CMK (cell line): ENCODE data around the gene GMPR2.
"Not testable (repeated sequence)": the region's sequence is repeated elsewhere in the genome, so short reads cannot be mapped to it uniquely, and the experiment has no call there.

Experiments used
- DNase-seq: peaks from one replicate; pipeline ENCODE4 v3.0.0-alpha.2; 2010; ENCODE audit warnings: low read depth

Gene GMPR2

GRCh38 chr14:24231263-24232120, 1.2 kb upstream of the GMPR2 start:
- DNase-seq = no peak

GRCh38 chr14:24232121-24232644, 546 bp upstream of the GMPR2 start, which contains the start of gene NEDD8:
Gene NEDD8, minus strand, starts transcription at chr14:24232367. Its CDS starts 100 bp downstream, at chr14:24232267.
- DNase-seq = peak; percentile 61

- no peak for DNase-seq
Observed at GRCh38 chr14:24233538-24233866, 773 bp downstream of the GMPR2 start.

- DNase-seq = no peak
Observed at GRCh38 chr14:24234095-24235005, 1.6 kb downstream of the GMPR2 start.

GRCh38 chr14:24235804-24236688, 3.3 kb downstream of the GMPR2 start:
- no peak for DNase-seq

GRCh38 chr14:24236689-24237462, 4.1 kb downstream of the GMPR2 start:
- DNase-seq = no peak

- DNase-seq = no peak
Observed at GRCh38 chr14:24237463-24237955, 4.8 kb downstream of the GMPR2 start.

- no peak for DNase-seq
Observed at GRCh38 chr14:24238123-24238522, 5.4 kb downstream of the GMPR2 start.

- no peak for DNase-seq
Observed at GRCh38 chr14:24238527-24239037, 5.9 kb downstream of the GMPR2 start.

- no peak for DNase-seq
Observed at GRCh38 chr14:24240110-24240918, 7.6 kb downstream of the GMPR2 start.

- no peak for DNase-seq
Observed at GRCh38 chr14:24241829-24242443, 9.2 kb downstream of the GMPR2 start.

GRCh38 chr14:24243336-24243836, 10.7 kb downstream of the GMPR2 start:
- no peak for DNase-seq

- not testable (repeated sequence) for DNase-seq
Observed at GRCh38 chr14:24245350-24245749, 12.6 kb downstream of the GMPR2 start.

GRCh38 chr14:24246765-24247212, 14.1 kb downstream of the GMPR2 start:
- no peak for DNase-seq

GRCh38 chr14:24247422-24247821, 14.7 kb downstream of the GMPR2 start:
- DNase-seq = no peak

- DNase-seq = no peak
Observed at GRCh38 chr14:24249230-24250021, 16.7 kb downstream of the GMPR2 start.

- no peak for DNase-seq
Observed at GRCh38 chr14:24250354-24250753, 17.6 kb downstream of the GMPR2 start.

GRCh38 chr14:24251880-24252288, 19.2 kb downstream of the GMPR2 start:
- no peak for DNase-seq
